ENCODE measurements around the gene ODR4. TPM values are rescaled to one million over a fixed set of nuclear protein-coding genes. Genes with fewer than 3 reads are reported as not detected.
"Not testable (repeated sequence)": the region's sequence is repeated elsewhere in the genome, so short reads cannot be mapped to it uniquely, and the experiment has no call there.

The ODR4 gene
- total and polyA plus RNA-seq, 2 donors (not counting 3 experiments of a cell fraction or from before 2014, with no cell fraction given) = 6.0 to 18.6 TPM

GRCh38 chr1:186456729-186457255, 81.2 kb downstream of the ODR4 start:
- no peak overlapping the region for H2AFZ ChIP-seq (ENCODE audit: low read depth, low read length)
- no peak for DNase-seq (ENCODE audit: low read depth, low spot score)
- ChIA-PET POLR2A (no interaction called here), CTCF (no interaction called here)
- H3K9me3 ChIP-seq (replicated peaks; ENCODE audit: control insufficient read depth, insufficient read depth, low read length) = no peaks in the 10 kb centered on the region
- no peaks in the 10 kb centered on the region for H3K9me1 ChIP-seq (replicated peaks; ENCODE audit: control insufficient read depth, extremely low read depth, insufficient read depth, low read length)
- H3K79me2 ChIP-seq (ENCODE audit: control insufficient read depth, insufficient read depth, low read length) = no peaks in the 10 kb centered on the region
- FAIRE-seq = no peak
- no peaks in the 10 kb centered on the region for H3K27me3 ChIP-seq (ENCODE audit: control insufficient read depth in 2 of 2, insufficient read depth in 2 of 2, low read length in 2 of 2)
- no peak overlapping the region for H3K9ac ChIP-seq (replicated peaks; ENCODE audit: extremely low read depth, insufficient read depth, low read length)
- no TSS peak for BruUV-seq (replicated peaks)
- no peak overlapping the region for H3K4me2 ChIP-seq (ENCODE audit: insufficient read depth, low read length)
- dilution Hi-C loops (cut with MboI; ENCODE audit: extremely low pct_ligation_motif_present, low sequenced_read_pairs) (no loop called here), intact Hi-C loops (cut with micrococcal nuclease) (no loop called here)
- no peaks in the 10 kb centered on the region for H3K36me3 ChIP-seq (ENCODE audit: control insufficient read depth in 2 of 2, extremely low read depth in 1 of 2, insufficient read depth in 2 of 2, low read length in 2 of 2)
- TF ChIP-seq POLR2A (IDR thresholded peaks at IDR 0.05; ENCODE audit: low read depth, low read length) = no peak
- TF ChIP-seq FOS (IDR thresholded peaks at IDR 0.05; ENCODE audit: borderline replicate concordance, insufficient read depth, low read length) = no peak
- TF ChIP-seq MYC (IDR thresholded peaks at IDR 0.05; ENCODE audit: low read depth, low read length) = no peak
- no peak for TF ChIP-seq JUN (IDR thresholded peaks at IDR 0.05; ENCODE audit: borderline replicate concordance, insufficient read depth, insufficient read length, low read depth)
- no peak for TF ChIP-seq EZH2 (IDR thresholded peaks at IDR 0.05; ENCODE audit: borderline replicate concordance, low read depth, low read length, severe bottlenecking)
- no peak for TF ChIP-seq GATA2 (IDR thresholded peaks at IDR 0.05; ENCODE audit: insufficient read depth, insufficient read length, low read depth, low read length)
- TF ChIP-seq CTCF (IDR thresholded peaks at IDR 0.05; ENCODE audit: extremely low read depth in 1 of 2, insufficient read depth in 1 of 2, low read depth in 1 of 2, low read length in 2 of 2) = no peak
- TF ChIP-seq POLR2AphosphoS5 (IDR thresholded peaks at IDR 0.05; ENCODE audit: insufficient read depth, low read depth, low read length) = no peak
- TF ChIP-seq MAX (IDR thresholded peaks at IDR 0.05; ENCODE audit: insufficient read depth, insufficient read length) = no peak
- H3K4me3 ChIP-seq (replicated peaks in 1 of 3; ENCODE audit: insufficient read depth in 1 of 3, low read depth in 1 of 3, low read length in 3 of 3) = no peak overlapping the region
- no peaks in the 10 kb centered on the region for H3K4me1 ChIP-seq (ENCODE audit: control insufficient read depth, extremely low read depth, insufficient read depth, low read length)
- no peak overlapping the region for H3K27ac ChIP-seq (ENCODE audit: insufficient read depth, low read depth, low read length)
- no peaks in the 10 kb centered on the region for H4K20me1 ChIP-seq (replicated peaks; ENCODE audit: control insufficient read depth, extremely low read depth, insufficient read depth, low read length)

- not testable (repeated sequence) for H3K9me3 ChIP-seq (replicated peaks; ENCODE audit: control insufficient read depth, insufficient read depth, low read length)
These were observed 83.5 kb downstream of the ODR4 start for GRCh38 chr1:186459161-186459560.

More at GRCh38 chr1:186459161-186459560, 83.5 kb downstream of the ODR4 start:
- BruUV-seq (replicated peaks); FAIRE-seq; H2AFZ ChIP-seq (ENCODE audit: low read depth, low read length); DNase-seq (ENCODE audit: low read depth, low spot score); CTCF ChIA-PET; dilution Hi-C loops (cut with MboI; ENCODE audit: extremely low pct_ligation_motif_present, low sequenced_read_pairs); POLR2A ChIA-PET; H3K36me3 ChIP-seq (ENCODE audit: control insufficient read depth in 2 of 2, extremely low read depth in 1 of 2, insufficient read depth in 2 of 2, low read length in 2 of 2); intact Hi-C loops (cut with micrococcal nuclease); H3K4me2 ChIP-seq (ENCODE audit: insufficient read depth, low read length); H3K79me2 ChIP-seq (ENCODE audit: control insufficient read depth, insufficient read depth, low read length); H3K4me1 ChIP-seq (ENCODE audit: control insufficient read depth, extremely low read depth, insufficient read depth, low read length); H3K9me1 ChIP-seq (replicated peaks; ENCODE audit: control insufficient read depth, extremely low read depth, insufficient read depth, low read length); H3K27ac ChIP-seq (ENCODE audit: insufficient read depth, low read depth, low read length); H3K9ac ChIP-seq (replicated peaks; ENCODE audit: extremely low read depth, insufficient read depth, low read length); H3K4me3 ChIP-seq (replicated peaks in 1 of 3; ENCODE audit: insufficient read depth in 1 of 3, low read depth in 1 of 3, low read length in 3 of 3); H4K20me1 ChIP-seq (replicated peaks; ENCODE audit: control insufficient read depth, extremely low read depth, insufficient read depth, low read length); H3K27me3 ChIP-seq (ENCODE audit: control insufficient read depth in 2 of 2, insufficient read depth in 2 of 2, low read length in 2 of 2): not testable (repeated sequence)

All from endothelial cell of umbilical vein (primary cell).